ENCODE measurements around the gene ARID1B.

Gene ARID1B

GRCh38 chr6:157117431-157118095, 340.4 kb downstream of the ARID1B start:
- peaks cover 22% of the 10 kb centered on the region for H3K36me3 Mint-ChIP-seq (ENCODE audit: low read depth)
- H3K27me3 Mint-ChIP-seq, result no peaks in the 10 kb centered on the region
- H3K27ac Mint-ChIP-seq, result no peak overlapping the region
- intact Hi-C loops (cut with micrococcal nuclease), result no loop called here
- H3K9me3 Mint-ChIP-seq, result peaks cover 9% of the 10 kb centered on the region
- H3K4me3 Mint-ChIP-seq, result no peak overlapping the region
- H3K4me1 Mint-ChIP-seq (ENCODE audit: low read depth), result peaks cover 7% of the 10 kb centered on the region

GRCh38 chr6:157119502-157120027, 342.4 kb downstream of the ARID1B start:
- no peak overlapping the region for H3K27ac Mint-ChIP-seq

GRCh38 chr6:157120534-157121232, 343.5 kb downstream of the ARID1B start:
- H3K4me1 Mint-ChIP-seq (ENCODE audit: low read depth), result peaks cover 7% of the 10 kb centered on the region
- H3K4me3 Mint-ChIP-seq, result no peak overlapping the region
- peaks cover 18% of the 10 kb centered on the region for H3K36me3 Mint-ChIP-seq (ENCODE audit: low read depth)
- H3K27ac Mint-ChIP-seq, result peak overlapping the region; percentile 17
- no peaks in the 10 kb centered on the region for H3K9me3 Mint-ChIP-seq
- no peaks in the 10 kb centered on the region for H3K27me3 Mint-ChIP-seq
- intact Hi-C loops (cut with micrococcal nuclease), result no loop called here

More at GRCh38 chr6:157119502-157120027, 342.4 kb downstream of the ARID1B start:
- Mint-ChIP-seq H3K4me1 (ENCODE audit: low read depth) (peaks cover 7% of the 10 kb centered on the region), H3K36me3 (ENCODE audit: low read depth) (peaks cover 23% of the 10 kb centered on the region), H3K27me3 (no peaks in the 10 kb centered on the region), H3K4me3 (no peak overlapping the region), H3K9me3 (no peaks in the 10 kb centered on the region)
- intact Hi-C loops (cut with micrococcal nuclease), result no loop called here

DNA sequence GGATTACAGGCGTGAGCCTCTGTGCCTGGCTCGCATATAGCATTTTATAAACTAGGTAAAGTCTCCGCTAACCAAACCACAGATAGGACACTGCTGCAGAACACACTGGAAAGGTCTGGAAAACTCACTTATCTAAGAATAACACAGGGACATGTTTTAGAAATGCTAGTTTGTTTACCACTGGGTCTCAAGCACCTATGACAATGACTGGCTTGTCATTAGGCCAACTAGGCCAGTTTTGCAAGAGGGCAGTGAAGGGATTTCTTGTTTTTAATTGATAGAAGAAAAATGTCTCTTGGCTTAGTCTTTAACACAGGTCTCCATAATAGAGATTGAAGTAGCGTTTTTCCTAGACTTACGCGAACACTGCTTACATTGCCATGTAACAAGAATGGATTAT, 344.7 kb downstream of the ARID1B start:
- Mint-ChIP-seq H3K27ac (no peak overlapping the region), H3K36me3 (ENCODE audit: low read depth) (peaks cover 18% of the 10 kb centered on the region), H3K9me3 (no peaks in the 10 kb centered on the region), H3K4me1 (ENCODE audit: low read depth) (peaks cover 7% of the 10 kb centered on the region), H3K4me3 (no peak overlapping the region), H3K27me3 (no peaks in the 10 kb centered on the region)
- intact Hi-C loops (cut with micrococcal nuclease), result no loop called here

DNA sequence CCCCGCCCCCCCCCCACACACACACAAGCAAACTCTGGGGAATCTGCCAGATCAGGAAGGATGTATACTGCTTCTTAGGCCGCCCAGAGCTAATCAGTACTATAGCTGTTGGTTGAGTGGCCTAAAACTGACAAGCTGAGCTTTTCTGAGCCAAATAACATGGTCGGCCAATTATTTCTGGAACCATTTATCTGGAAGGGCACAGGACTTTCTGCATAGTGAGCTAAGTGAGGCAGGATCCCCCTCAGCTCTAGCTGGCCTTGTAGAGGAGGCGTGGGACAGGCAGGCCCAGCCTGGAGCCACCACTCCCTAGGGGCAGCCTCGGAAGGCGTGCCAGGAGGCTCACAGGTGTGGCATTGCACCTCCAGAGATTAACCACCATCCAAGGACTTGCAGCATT, 346.1 kb downstream of the ARID1B start:
- intact Hi-C loops (cut with micrococcal nuclease), result no loop called here
- Mint-ChIP-seq H3K36me3 (ENCODE audit: low read depth) (peaks cover 18% of the 10 kb centered on the region), H3K9me3 (no peaks in the 10 kb centered on the region), H3K27me3 (no peaks in the 10 kb centered on the region), H3K4me1 (ENCODE audit: low read depth) (peaks cover 11% of the 10 kb centered on the region), H3K27ac (no peak overlapping the region), H3K4me3 (no peak overlapping the region)

DNA sequence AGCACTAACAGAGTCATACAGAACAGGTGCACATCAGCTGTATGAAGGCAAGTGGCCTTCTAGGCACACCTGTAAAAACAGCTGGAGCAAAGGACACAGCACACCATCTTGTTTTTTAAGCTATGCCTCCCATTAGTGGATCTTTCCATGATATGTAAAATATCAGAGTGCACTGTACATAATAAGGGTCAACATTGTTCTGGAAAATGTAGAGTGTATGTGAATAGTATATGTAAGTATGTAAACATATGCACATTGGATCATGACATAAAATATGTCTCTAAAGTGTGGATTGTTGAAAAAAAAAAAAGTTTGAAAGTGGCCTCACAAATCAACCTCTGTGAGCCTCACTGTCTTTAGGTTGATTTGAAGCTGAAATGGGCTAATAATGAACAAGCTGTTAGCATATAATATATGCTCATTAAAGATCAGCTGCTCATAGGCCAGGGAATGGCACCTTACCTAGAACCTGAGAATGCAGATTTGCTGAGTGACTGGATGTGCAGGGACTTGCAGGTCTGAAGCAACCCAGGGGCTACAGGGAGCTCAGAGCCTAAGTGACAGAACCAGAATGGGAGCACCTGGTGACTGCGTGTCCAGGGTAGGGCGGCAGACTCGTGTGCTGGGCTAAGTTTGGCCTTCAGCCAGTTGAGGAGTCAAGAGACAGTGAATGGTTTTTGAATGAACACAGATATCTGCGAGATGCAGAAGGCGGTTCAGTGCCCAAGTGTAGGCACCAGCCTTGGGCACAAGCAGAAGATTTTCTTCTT, 347.5 kb downstream of the ARID1B start:
- no peak overlapping the region for H3K27ac Mint-ChIP-seq
- peaks cover 9% of the 10 kb centered on the region for H3K36me3 Mint-ChIP-seq (ENCODE audit: low read depth)
- H3K27me3 Mint-ChIP-seq, result no peaks in the 10 kb centered on the region
- intact Hi-C loops (cut with micrococcal nuclease), result no loop called here
- no peaks in the 10 kb centered on the region for H3K9me3 Mint-ChIP-seq
- H3K4me3 Mint-ChIP-seq, result no peak overlapping the region
- H3K4me1 Mint-ChIP-seq (ENCODE audit: low read depth), result peaks cover 23% of the 10 kb centered on the region

- Mint-ChIP-seq H3K4me1 (ENCODE audit: low read depth) (peaks cover 27% of the 10 kb centered on the region), H3K4me3 (no peak overlapping the region), H3K9me3 (no peaks in the 10 kb centered on the region), H3K36me3 (ENCODE audit: low read depth) (peaks cover 9% of the 10 kb centered on the region), H3K27ac (no peak overlapping the region), H3K27me3 (no peaks in the 10 kb centered on the region)
- intact Hi-C loops (cut with micrococcal nuclease), result no loop called here
Measured at GRCh38 chr6:157125531-157125930, 348.4 kb downstream of the ARID1B start.

- H3K4me1 Mint-ChIP-seq (ENCODE audit: low read depth), result peaks cover 27% of the 10 kb centered on the region
- no peak overlapping the region for H3K4me3 Mint-ChIP-seq
- H3K9me3 Mint-ChIP-seq, result no peaks in the 10 kb centered on the region
Measured at GRCh38 chr6:157126183-157127098, 349.3 kb downstream of the ARID1B start.

DNA sequence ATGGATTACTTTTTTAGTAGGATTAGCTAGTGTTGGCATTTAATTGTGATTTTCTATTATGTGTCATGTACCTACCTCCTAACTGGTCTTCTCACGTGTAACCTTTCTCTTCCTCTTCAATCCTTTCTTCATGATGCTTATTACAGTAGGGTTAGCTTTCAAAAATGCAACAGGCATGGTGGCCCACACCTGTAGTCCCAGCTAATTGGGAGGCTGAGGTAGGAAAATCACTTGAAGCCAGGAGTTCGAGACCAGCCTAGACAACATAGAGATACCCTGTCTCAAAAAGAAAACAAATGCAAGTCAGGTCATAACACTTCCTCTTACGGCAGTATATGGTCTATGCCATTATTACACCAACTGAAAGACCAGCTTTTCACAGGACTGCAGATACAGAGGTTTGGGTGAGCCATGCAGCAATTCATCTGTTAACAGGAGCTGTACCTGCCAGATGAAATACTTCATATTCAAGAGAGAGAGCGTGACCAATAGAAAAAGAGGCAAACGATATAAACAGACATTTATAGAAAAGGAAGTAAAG, 351.1 kb downstream of the ARID1B start:
- Mint-ChIP-seq H3K36me3 (ENCODE audit: low read depth) (peaks cover 34% of the 10 kb centered on the region), H3K27ac (peak overlapping the region; percentile 71), H3K9me3 (no peaks in the 10 kb centered on the region), H3K4me1 (ENCODE audit: low read depth) (peaks cover 32% of the 10 kb centered on the region), H3K27me3 (no peaks in the 10 kb centered on the region), H3K4me3 (no peak overlapping the region)
- intact Hi-C loops (cut with micrococcal nuclease), result no loop called here

More at GRCh38 chr6:157126183-157127098, 349.3 kb downstream of the ARID1B start:
- Mint-ChIP-seq H3K27me3 (no peaks in the 10 kb centered on the region), H3K36me3 (ENCODE audit: low read depth) (peaks cover 18% of the 10 kb centered on the region), H3K27ac (no peak overlapping the region)
- intact Hi-C loops (cut with micrococcal nuclease), result no loop called here

GRCh38 chr6:157131250-157131649, 354.1 kb downstream of the ARID1B start:
- Mint-ChIP-seq H3K4me3 (no peak overlapping the region), H3K27me3 (no peaks in the 10 kb centered on the region), H3K4me1 (ENCODE audit: low read depth) (peaks cover 37% of the 10 kb centered on the region), H3K9me3 (no peaks in the 10 kb centered on the region), H3K36me3 (ENCODE audit: low read depth) (peaks cover 41% of the 10 kb centered on the region), H3K27ac (no peak overlapping the region)
- intact Hi-C loops (cut with micrococcal nuclease), result no loop called here

- Mint-ChIP-seq H3K4me1 (ENCODE audit: low read depth) (peaks cover 28% of the 10 kb centered on the region), H3K27ac (no peak overlapping the region), H3K4me3 (no peak overlapping the region), H3K36me3 (ENCODE audit: low read depth) (peaks cover 44% of the 10 kb centered on the region), H3K27me3 (no peaks in the 10 kb centered on the region), H3K9me3 (no peaks in the 10 kb centered on the region)
- intact Hi-C loops (cut with micrococcal nuclease), result no loop called here
Measured at GRCh38 chr6:157133856-157134255, 356.7 kb downstream of the ARID1B start.

GRCh38 chr6:157134402-157135047, 357.3 kb downstream of the ARID1B start:
- Mint-ChIP-seq H3K9me3 (no peaks in the 10 kb centered on the region), H3K4me1 (ENCODE audit: low read depth) (peaks cover 22% of the 10 kb centered on the region), H3K4me3 (no peak overlapping the region), H3K27ac (no peak overlapping the region), H3K27me3 (no peaks in the 10 kb centered on the region), H3K36me3 (ENCODE audit: low read depth) (peaks cover 51% of the 10 kb centered on the region)
- intact Hi-C loops (cut with micrococcal nuclease), result no loop called here

- intact Hi-C loops (cut with micrococcal nuclease), result no loop called here
- Mint-ChIP-seq H3K4me1 (ENCODE audit: low read depth) (peaks cover 17% of the 10 kb centered on the region), H3K9me3 (no peaks in the 10 kb centered on the region), H3K36me3 (ENCODE audit: low read depth) (peaks cover 56% of the 10 kb centered on the region), H3K27ac (peak overlapping the region; percentile 50), H3K27me3 (no peaks in the 10 kb centered on the region), H3K4me3 (no peak overlapping the region)
Measured at GRCh38 chr6:157135691-157136090, 358.5 kb downstream of the ARID1B start.
